ES-I3 (cell line): ENCODE measurements around the gene HOXD10.

Experiments used
- H3K36me3 ChIP-seq: 2 replicates; pipeline ENCODE4 v1.6.1; 2013; ENCODE audit warnings: mild to moderate bottlenecking, low read length, control low read depth, moderate library complexity; ENCODE audit not compliant: insufficient read depth
- H3K4me1 ChIP-seq: 2 replicates; pipeline ENCODE4 v1.6.1; 2013; ENCODE audit warnings: mild to moderate bottlenecking, control low read depth, low read length; ENCODE audit not compliant: insufficient read depth
- H3K9ac ChIP-seq: 2 replicates; pipeline ENCODE4 v1.6.1; 2013; ENCODE audit warnings: low read depth, mild to moderate bottlenecking, low read length, moderate library complexity
- H3K9me3 ChIP-seq: 2 replicates; pipeline ENCODE4 v1.6.1; 2013; ENCODE audit warnings: mild to moderate bottlenecking, low read length, moderate library complexity; ENCODE audit not compliant: control insufficient read depth, insufficient read depth

The HOXD10 gene

GRCh38 chr2:176114930-176115625, 1.5 kb upstream of the HOXD10 start:
- Histone ChIP-seq H3K9me3 (no peaks in the 10 kb centered on the region; the same call in 1 of the 2 replicates), H3K36me3 (no peaks in the 10 kb centered on the region), H3K4me1 (no peaks in the 10 kb centered on the region)

GRCh38 chr2:176117162-176117822, 714 bp downstream of the HOXD10 start:
- Histone ChIP-seq H3K9me3 (no peaks in the 10 kb centered on the region; the same call in 1 of the 2 replicates), H3K9ac (no peak overlapping the region), H3K4me1 (no peaks in the 10 kb centered on the region), H3K36me3 (no peaks in the 10 kb centered on the region)

More at GRCh38 chr2:176114930-176115625, 1.5 kb upstream of the HOXD10 start:
- H3K9ac ChIP-seq: no peak overlapping the region

- H3K9me3 ChIP-seq: no peaks in the 10 kb centered on the region; the same call in 1 of the 2 replicates
- H3K4me1 ChIP-seq: no peaks in the 10 kb centered on the region
- H3K36me3 ChIP-seq: no peaks in the 10 kb centered on the region
- no peak overlapping the region for H3K9ac ChIP-seq
These were observed 1.3 kb downstream of the HOXD10 start for GRCh38 chr2:176117823-176118371.

GRCh38 chr2:176118601-176119339, 2.2 kb downstream of the HOXD10 start:
- H3K9ac ChIP-seq: no peak overlapping the region
- no peaks in the 10 kb centered on the region for H3K36me3 ChIP-seq
- H3K9me3 ChIP-seq: no peaks in the 10 kb centered on the region; the same call in 1 of the 2 replicates
- H3K4me1 ChIP-seq: no peaks in the 10 kb centered on the region

- no peak overlapping the region for H3K9ac ChIP-seq
- H3K9me3 ChIP-seq: no peaks in the 10 kb centered on the region; the same call in 1 of the 2 replicates
- no peaks in the 10 kb centered on the region for H3K4me1 ChIP-seq
- H3K36me3 ChIP-seq: no peaks in the 10 kb centered on the region
These were observed 4.0 kb downstream of the HOXD10 start for GRCh38 chr2:176120364-176121189.

GRCh38 chr2:176121190-176122051, 4.8 kb downstream of the HOXD10 start:
- H3K4me1 ChIP-seq: no peaks in the 10 kb centered on the region
- no peaks in the 10 kb centered on the region; the same call in 1 of the 2 replicates for H3K9me3 ChIP-seq
- H3K36me3 ChIP-seq: no peaks in the 10 kb centered on the region
- no peak overlapping the region for H3K9ac ChIP-seq

- no peaks in the 10 kb centered on the region for H3K4me1 ChIP-seq
- H3K9me3 ChIP-seq: no peaks in the 10 kb centered on the region
- no peaks in the 10 kb centered on the region for H3K36me3 ChIP-seq
- H3K9ac ChIP-seq: peak overlapping the region; percentile 24; the same call in 1 of the 2 replicates
These were observed 5.6 kb downstream of the HOXD10 start for GRCh38 chr2:176122052-176122682.

- no peaks in the 10 kb centered on the region for H3K36me3 ChIP-seq
- H3K9me3 ChIP-seq: no peaks in the 10 kb centered on the region
- no peaks in the 10 kb centered on the region for H3K4me1 ChIP-seq
- H3K9ac ChIP-seq: peak within 1 kb of the TSS; percentile 24; the same call in 1 of the 2 replicates
These were observed 6.3 kb downstream of the HOXD10 start, which contains the start of gene HOXD9 for GRCh38 chr2:176122683-176123410. HOXD9 (plus strand) TSS chr2:176122719; CDS start chr2:176122769, 50 bp downstream.

GRCh38 chr2:176123411-176124109, 7.0 kb downstream of the HOXD10 start:
- H3K4me1 ChIP-seq: no peaks in the 10 kb centered on the region
- H3K36me3 ChIP-seq: no peaks in the 10 kb centered on the region
- peak overlapping the region; percentile 24; the same call in 1 of the 2 replicates for H3K9ac ChIP-seq
- no peaks in the 10 kb centered on the region for H3K9me3 ChIP-seq

GRCh38 chr2:176124110-176124946, 7.8 kb downstream of the HOXD10 start:
- H3K9ac ChIP-seq: no peak overlapping the region
- no peaks in the 10 kb centered on the region for H3K36me3 ChIP-seq
- H3K9me3 ChIP-seq: no peaks in the 10 kb centered on the region
- no peaks in the 10 kb centered on the region for H3K4me1 ChIP-seq
